Keratinocyte (primary cell): ENCODE measurements around the gene TPT1. TPM values are rescaled to one million over a fixed set of nuclear protein-coding genes. Genes with fewer than 3 reads are reported as not detected.

Experiments
- DNase-seq: peaks from one replicate; pipeline ENCODE4 v3.0.0-alpha.2; 2011; ENCODE audit warnings: low read depth, missing footprints, low spot score
- FAIRE-seq: peaks from 2 replicates; lab custom pipeline; 2011; peaks lifted over from hg19 to GRCh38; lab: Jason Lieb, UNC
- H2AFZ ChIP-seq: 2 replicates; pipeline ENCODE4 v1.6.0; 2012; ENCODE audit warnings: low read length, control low read depth, inconsistent platforms; ENCODE audit not compliant: control insufficient read depth
- H3K27ac ChIP-seq: 2 replicates; pipeline ENCODE4 v1.5.1; 2011; ENCODE audit warnings: low read length; ENCODE audit not compliant: control insufficient read depth, insufficient read depth
- H3K27me3 ChIP-seq: 3 replicates; pipeline ENCODE4 v1.6.0; 2011; ENCODE audit warnings: low read length; ENCODE audit not compliant: control insufficient read depth, insufficient read depth; ENCODE audit errors: extremely low read depth
- H3K36me3 ChIP-seq, 2 experiments: 2 replicates in 1 of 2; 3 replicates in 1 of 2; pipeline ENCODE4 v1.5.1; 2011; ENCODE audit warnings: low read length in 2 of 2, mild to moderate bottlenecking in 1 of 2; ENCODE audit not compliant: control insufficient read depth in 2 of 2, insufficient read depth in 2 of 2; ENCODE audit errors: extremely low read depth in 1 of 2
- H3K4me1 ChIP-seq: 3 replicates; pipeline ENCODE4 v1.5.1; 2011; ENCODE audit warnings: low read length; ENCODE audit not compliant: control insufficient read depth, insufficient read depth; ENCODE audit errors: extremely low read depth
- H3K4me2 ChIP-seq: 3 replicates; pipeline ENCODE4 v1.6.0; 2011; ENCODE audit warnings: low read depth, low read length; ENCODE audit not compliant: control insufficient read depth, insufficient read depth; ENCODE audit errors: extremely low read depth
- H3K4me3 ChIP-seq, 3 experiments: fragments of 200-600 bp in 1 of 3; sonication (generic) in 1 of 3; 2 replicates in 2 of 3; 3 replicates in 1 of 3; pipeline ENCODE4 v1.5.1; 2011 to 2016; ENCODE audit warnings: low read length in 3 of 3, mild to moderate bottlenecking in 3 of 3, control low read depth in 2 of 3, inconsistent platforms in 1 of 3, low read depth in 1 of 3, mixed read lengths in 1 of 3, mixed run types in 1 of 3, moderate library complexity in 1 of 3; ENCODE audit not compliant: control insufficient read depth in 2 of 3, insufficient read depth in 2 of 3; ENCODE audit errors: extremely low read depth in 1 of 3
- H3K79me2 ChIP-seq: 2 replicates; pipeline ENCODE4 v1.6.0; 2012; ENCODE audit warnings: low read length; ENCODE audit not compliant: control insufficient read depth, insufficient read depth
- H3K9ac ChIP-seq: 3 replicates; pipeline ENCODE4 v1.6.0; 2011; ENCODE audit warnings: low read length; ENCODE audit not compliant: control insufficient read depth, insufficient read depth; ENCODE audit errors: extremely low read depth
- H3K9me1 ChIP-seq: 3 replicates; pipeline ENCODE4 v1.6.0; 2011; ENCODE audit warnings: low read length; ENCODE audit not compliant: control insufficient read depth, insufficient read depth; ENCODE audit errors: extremely low read depth
- H3K9me3 ChIP-seq: 2 replicates; pipeline ENCODE4 v1.5.1; 2012; ENCODE audit warnings: low read depth, low read length; ENCODE audit not compliant: control insufficient read depth
- H4K20me1 ChIP-seq: 3 replicates; pipeline ENCODE4 v1.6.0; 2011; ENCODE audit warnings: low read length; ENCODE audit not compliant: control insufficient read depth, insufficient read depth; ENCODE audit errors: extremely low read depth
- EZH2 ChIP-seq: IDR thresholded peaks from one replicate; pipeline ENCODE4 v1.6.1; 2012; ENCODE audit warnings: inconsistent platforms, mild to moderate bottlenecking, low read length, moderate library complexity
- dilution Hi-C: fragments of 300-500 bp; cut with MboI; formaldehyde crosslinking; loops from one replicate; pipeline ENCODE4 v1.7.0; 2020; ENCODE audit warnings: low sequenced_read_pairs; ENCODE audit not compliant: extremely low pct_ligation_motif_present
- polyA plus RNA-seq, 5 experiments: library from polyadenylated mRNA; depleted of rRNA in 3 of 5; stranded (reverse) in 3 of 5; stranded (forward) in 1 of 5; unstranded in 1 of 5; fragments of >200 nt; gene quantifications; 1 replicate in 1 of 5; 2 replicates in 3 of 5; 3 replicates in 1 of 5; pipeline versions ENCODE4 v1.2.1 to v1.2.3, GENCODE V29; 2011 to 2012; ENCODE audit warnings: missing spikeins in 2 of 5, low read depth in 1 of 5, low replicate concordance in 1 of 5
- TF ChIP-seq, protein P1 (sequence below), 3 experiments: IDR thresholded peaks in 1 of 3; conservative IDR thresholded peaks in 1 of 3; optimal IDR thresholded peaks in 1 of 3; 2 replicates in 2 of 3; 3 replicates in 1 of 3; pipeline versions ENCODE3 to v1.5.1; 2011; ENCODE audit warnings: low read length in 3 of 3, mild to moderate bottlenecking in 3 of 3, moderate library complexity in 2 of 3, control low read depth in 1 of 3, inconsistent platforms in 1 of 3; ENCODE audit not compliant: insufficient read depth in 2 of 3; ENCODE audit errors: extremely low read depth in 1 of 3

The TPT1 gene
- polyA plus RNA-seq, 1 donor (not counting 4 experiments of a cell fraction or from before 2014, with no cell fraction given): 8,174 TPM

DNA sequence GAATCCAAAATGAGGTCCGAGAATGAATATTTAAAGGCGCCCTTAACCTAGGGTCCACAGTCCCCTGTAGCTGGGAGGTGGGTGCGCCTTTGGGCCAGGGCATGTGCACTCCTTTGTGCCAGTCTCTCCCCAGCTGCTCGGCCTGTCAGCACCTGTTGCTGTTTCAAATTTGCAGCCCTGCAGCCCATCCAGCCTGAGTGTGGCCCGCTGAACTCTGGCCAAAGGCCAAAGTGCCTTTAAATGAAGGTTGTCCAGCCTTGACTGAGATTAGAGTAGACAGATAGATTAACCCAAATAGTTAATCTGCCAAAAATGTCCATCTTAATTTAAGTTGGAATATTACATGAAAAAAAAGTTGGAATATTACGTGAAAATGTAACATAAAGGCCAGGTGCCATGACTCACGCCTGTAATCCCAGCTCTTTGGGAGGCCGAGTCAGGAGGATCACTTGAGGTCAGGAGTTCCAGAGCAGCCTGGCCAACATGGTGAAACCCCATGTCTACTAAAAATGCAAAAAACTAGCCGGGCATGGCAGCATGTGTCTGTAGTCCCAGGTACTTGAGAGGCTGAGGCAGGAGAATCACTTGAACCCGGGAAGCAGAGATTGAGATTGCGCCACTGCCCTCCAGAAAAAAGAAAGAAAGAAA is 25.3 kb downstream of the TPT1 start:
- DNase-seq (no peak), FAIRE-seq (no peak)
- H3K9me3 ChIP-seq: no peaks in the 10 kb centered on the region
- dilution Hi-C loops: no loop called here
- no peaks in the 10 kb centered on the region for H3K36me3 ChIP-seq
- no peak overlapping the region for H3K9ac ChIP-seq
- no peak overlapping the region for H3K27ac ChIP-seq
- H3K9me1 ChIP-seq: no peaks in the 10 kb centered on the region
- no peak overlapping the region for H3K4me2 ChIP-seq
- H4K20me1 ChIP-seq: no peaks in the 10 kb centered on the region
- H3K79me2 ChIP-seq: no peaks in the 10 kb centered on the region
- H3K4me1 ChIP-seq: peaks cover 8% of the 10 kb centered on the region
- H3K4me3 ChIP-seq: no peak overlapping the region
- H3K27me3 ChIP-seq: no peaks in the 10 kb centered on the region
- TF ChIP-seq, protein P1, sequence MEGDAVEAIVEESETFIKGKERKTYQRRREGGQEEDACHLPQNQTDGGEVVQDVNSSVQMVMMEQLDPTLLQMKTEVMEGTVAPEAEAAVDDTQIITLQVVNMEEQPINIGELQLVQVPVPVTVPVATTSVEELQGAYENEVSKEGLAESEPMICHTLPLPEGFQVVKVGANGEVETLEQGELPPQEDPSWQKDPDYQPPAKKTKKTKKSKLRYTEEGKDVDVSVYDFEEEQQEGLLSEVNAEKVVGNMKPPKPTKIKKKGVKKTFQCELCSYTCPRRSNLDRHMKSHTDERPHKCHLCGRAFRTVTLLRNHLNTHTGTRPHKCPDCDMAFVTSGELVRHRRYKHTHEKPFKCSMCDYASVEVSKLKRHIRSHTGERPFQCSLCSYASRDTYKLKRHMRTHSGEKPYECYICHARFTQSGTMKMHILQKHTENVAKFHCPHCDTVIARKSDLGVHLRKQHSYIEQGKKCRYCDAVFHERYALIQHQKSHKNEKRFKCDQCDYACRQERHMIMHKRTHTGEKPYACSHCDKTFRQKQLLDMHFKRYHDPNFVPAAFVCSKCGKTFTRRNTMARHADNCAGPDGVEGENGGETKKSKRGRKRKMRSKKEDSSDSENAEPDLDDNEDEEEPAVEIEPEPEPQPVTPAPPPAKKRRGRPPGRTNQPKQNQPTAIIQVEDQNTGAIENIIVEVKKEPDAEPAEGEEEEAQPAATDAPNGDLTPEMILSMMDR (optimal IDR thresholded peaks at IDR 0.05 in 1 of 3, IDR thresholded peaks at IDR 0.05 in 1 of 3, conservative IDR thresholded peaks at IDR 0.05 in 1 of 3; ENCODE audit: extremely low read depth in 1 of 3, insufficient read depth in 2 of 3, low read length in 3 of 3): no peak
- no peak for TF ChIP-seq EZH2
- no peak overlapping the region for H2AFZ ChIP-seq

GRCh38 chr13:45314822-45315221 is 26.2 kb downstream of the TPT1 start:
- Histone ChIP-seq H3K9me3 (no peaks in the 10 kb centered on the region), H2AFZ (no peak overlapping the region), H3K9me1 (no peaks in the 10 kb centered on the region), H3K4me1 (peaks cover 13% of the 10 kb centered on the region), H3K4me2 (no peak overlapping the region), H4K20me1 (no peaks in the 10 kb centered on the region), H3K4me3 (no peak overlapping the region), H3K27me3 (no peaks in the 10 kb centered on the region), H3K9ac (no peak overlapping the region), H3K36me3 (no peaks in the 10 kb centered on the region), H3K79me2 (no peaks in the 10 kb centered on the region), H3K27ac (no peak overlapping the region)
- FAIRE-seq (no peak), DNase-seq (no peak)
- TF ChIP-seq EZH2: no peak
- TF ChIP-seq, protein P1 (optimal IDR thresholded peaks at IDR 0.05 in 1 of 3, IDR thresholded peaks at IDR 0.05 in 1 of 3, conservative IDR thresholded peaks at IDR 0.05 in 1 of 3; ENCODE audit: extremely low read depth in 1 of 3, insufficient read depth in 2 of 3, low read length in 3 of 3): no peak
- dilution Hi-C loops: no loop called here
